HEK293T (cell line): ENCODE results near the gene MAP3K9.

Experiments used
- CTCF ChIA-PET: fragments of 350-600 bp; formaldehyde crosslinking; extraction: SDS; loops from one replicate; lab custom pipeline; 2021; ENCODE audit warnings: antibody characterized with exemption, inconsistent platforms; lab: Yijun Ruan, JAX
- POLR2A ChIA-PET: fragments of 350-600 bp; formaldehyde crosslinking; extraction: SDS; loops from one replicate; lab custom pipeline; 2020; ENCODE audit warnings: antibody characterized with exemption, inconsistent platforms; lab: Yijun Ruan, JAX
- DNase-seq: peaks from one replicate; pipeline ENCODE4 v3.0.0; 2012; ENCODE audit warnings: mixed read lengths; ENCODE audit errors: extremely low spot score
- ARNT ChIP-seq: fragments of 450-650 bp; IDR thresholded peaks from 2 replicates; pipeline ENCODE4 v1.6.1; 2017; ENCODE audit warnings: mild to moderate bottlenecking
- BHLHE40 ChIP-seq: fragments of 450-650 bp; IDR thresholded peaks from 2 replicates; pipeline ENCODE4 v1.6.1; 2016; ENCODE audit warnings: mild to moderate bottlenecking, moderate library complexity, borderline replicate concordance
- CTBP1 ChIP-seq: fragments of 450-650 bp; IDR thresholded peaks from 2 replicates; pipeline ENCODE4 v1.6.1; 2016; ENCODE audit warnings: borderline replicate concordance
- ELF4 ChIP-seq: fragments of 450-650 bp; IDR thresholded peaks from 2 replicates; pipeline ENCODE4 v1.6.1; 2017; ENCODE audit warnings: antibody characterized with exemption
- FOXA1 ChIP-seq: fragments of 450-650 bp; IDR thresholded peaks from 2 replicates; pipeline ENCODE4 v1.6.1; 2016; ENCODE audit warnings: mild to moderate bottlenecking
- FOXM1 ChIP-seq: fragments of 450-650 bp; IDR thresholded peaks from 2 replicates; pipeline ENCODE4 v1.6.1; 2017; ENCODE audit warnings: mild to moderate bottlenecking, borderline replicate concordance
- HDGF ChIP-seq: fragments of 450-650 bp; IDR thresholded peaks from 2 replicates; pipeline ENCODE4 v1.6.1; 2017; ENCODE audit warnings: antibody characterized with exemption, borderline replicate concordance
- L3MBTL2 ChIP-seq: fragments of 450-650 bp; conservative IDR thresholded peaks from 2 replicates; pipeline ENCODE4 v1.6.1; 2016; ENCODE audit warnings: mild to moderate bottlenecking
- PKNOX1 ChIP-seq: fragments of 450-650 bp; IDR thresholded peaks from 2 replicates; pipeline ENCODE4 v1.6.1; 2016
- ZNF384 ChIP-seq: fragments of 450-650 bp; IDR thresholded peaks from 2 replicates; pipeline ENCODE4 v1.6.1; 2016

The MAP3K9 gene

GRCh38 chr14:70683983-70684382, 125.3 kb downstream of the MAP3K9 start:
- TF ChIP-seq FOXM1 = no peak
- TF ChIP-seq ZNF384 = no peak
- TF ChIP-seq ARNT = no peak
- TF ChIP-seq PKNOX1 = no peak
- TF ChIP-seq CTBP1 = no peak
- POLR2A ChIA-PET = no interaction called here
- DNase-seq = no peak
- CTCF ChIA-PET = no interaction called here

- TF ChIP-seq FOXM1 (no peak), FOXA1 (no peak), CTBP1 (no peak), ELF4 (no peak), L3MBTL2 (no peak), HDGF (no peak)
- POLR2A ChIA-PET = no interaction called here
- CTCF ChIA-PET = no interaction called here
- no peak for DNase-seq
These were observed 128.6 kb downstream of the MAP3K9 start for GRCh38 chr14:70680748-70681147.

- POLR2A ChIA-PET = no interaction called here
These were observed 132.0 kb downstream of the MAP3K9 start for GRCh38 chr14:70677341-70677740.

More at GRCh38 chr14:70677341-70677740, 132.0 kb downstream of the MAP3K9 start:
- CTCF ChIA-PET = no interaction called here
- DNase-seq = no peak
- no peak for TF ChIP-seq BHLHE40
